K562 (cell line): ENCODE measurements around the gene SLC48A1. TPM values are rescaled to one million over a fixed set of nuclear protein-coding genes. Genes with fewer than 3 reads are reported as not detected.

ENCODE experiments used
- ARID1B ChIP-seq: fragments of 450-650 bp; IDR thresholded peaks from 2 replicates; pipeline ENCODE4 v1.6.1; 2016; ENCODE audit warnings: antibody characterized with exemption, mild to moderate bottlenecking, inconsistent platforms
- CBFA2T3 ChIP-seq: fragments of 450-650 bp; IDR thresholded peaks from 2 replicates; pipeline ENCODE4 v1.6.1; 2017
- ETS1 ChIP-seq: conservative IDR thresholded peaks from 2 replicates; pipeline ENCODE4 v1.6.1; 2011; ENCODE audit warnings: low read depth, mild to moderate bottlenecking, low read length; ENCODE audit not compliant: control insufficient read depth
- MYBL2 ChIP-seq, 2 experiments: fragments of 450-650 bp in 1 of 2; sonication (generic) in 1 of 2; formaldehyde crosslinking in 1 of 2; IDR thresholded peaks; 2 replicates each; pipeline versions ENCODE4 v1.6.1 to v1.8.1; 2017 to 2022; ENCODE audit warnings: borderline replicate concordance in 1 of 2, inconsistent platforms in 1 of 2, low read depth in 1 of 2, mild to moderate bottlenecking in 1 of 2, missing genetic modification reagents in 1 of 2, moderate library complexity in 1 of 2
- NRF1 ChIP-seq, 2 experiments: fragments of 450-650 bp; IDR thresholded peaks in 1 of 2; conservative IDR thresholded peaks in 1 of 2; 2 replicates each; pipeline ENCODE4 v1.6.1; 2014; ENCODE audit warnings: mild to moderate bottlenecking in 2 of 2
- RREB1 ChIP-seq: fragments of 250-450 bp; sonication (Bioruptor Pico); IDR thresholded peaks from 2 replicates; pipeline ENCODE4 v1.4.0; 2020
- SMAD4 ChIP-seq: fragments of 250-450 bp; sonication (Bioruptor Pico); conservative IDR thresholded peaks from 2 replicates; pipeline ENCODE4 v1.8.0; 2021; ENCODE audit warnings: inconsistent platforms, mild to moderate bottlenecking, moderate library complexity
- SMARCE1 ChIP-seq: fragments of 450-650 bp; IDR thresholded peaks from 2 replicates; pipeline ENCODE4 v1.7.1; 2016; ENCODE audit warnings: mild to moderate bottlenecking
- SREBF1 ChIP-seq: fragments of 150-350 bp; IDR thresholded peaks from 2 replicates; pipeline ENCODE4 v1.6.1; 2014; ENCODE audit warnings: antibody characterized with exemption, low read depth, low read length, borderline replicate concordance
- TAF7 ChIP-seq: fragments of 450-650 bp; IDR thresholded peaks from 2 replicates; pipeline ENCODE4 v1.6.1; 2016; ENCODE audit warnings: missing genetic modification characterization, missing compliant biosample characterization
- TCF7 ChIP-seq: sonication (generic); IDR thresholded peaks from 2 replicates; pipeline ENCODE4 v1.6.1; 2016; ENCODE audit warnings: antibody characterized with exemption, borderline replicate concordance
- TFE3 ChIP-seq: fragments of 450-650 bp; formaldehyde crosslinking; IDR thresholded peaks from 2 replicates; pipeline ENCODE4 v1.4.0; 2020; ENCODE audit warnings: mild to moderate bottlenecking, mixed read lengths
- ZBTB49 ChIP-seq: sonication (generic); formaldehyde crosslinking; IDR thresholded peaks from 2 replicates; pipeline ENCODE4 v1.8.0; 2022; ENCODE audit warnings: missing genetic modification reagents, mild to moderate bottlenecking, borderline replicate concordance
- ZFP1 ChIP-seq: fragments of 450-650 bp; formaldehyde crosslinking; IDR thresholded peaks from 2 replicates; pipeline ENCODE4 v1.4.0; 2020; ENCODE audit warnings: mild to moderate bottlenecking, mixed read lengths
- ZNF431 ChIP-seq: sonication (generic); formaldehyde crosslinking; IDR thresholded peaks from 2 replicates; pipeline ENCODE4 v1.8.0; 2022; ENCODE audit warnings: mild to moderate bottlenecking, missing genetic modification reagents
- ZNF696 ChIP-seq: fragments of 250-450 bp; sonication (Bioruptor Pico); conservative IDR thresholded peaks from 2 replicates; pipeline ENCODE4 v1.4.0; 2020; ENCODE audit warnings: mild to moderate bottlenecking, moderate library complexity
- polyA plus RNA-seq, 8 experiments: library from polyadenylated mRNA; depleted of rRNA in 4 of 8; stranded (reverse) in 5 of 8; unstranded in 3 of 8; fragments of >200 nt; fragmentation: Nextera tagmentation in 2 of 8; fragmentation: Illumina TruSeq in 1 of 8; extraction: Ambion mirVana in 2 of 8; extraction: Trizol in 1 of 8; gene quantifications; 2 replicates each; pipeline versions ENCODE4 v1.2.1 to v1.2.3, GENCODE V29; 2011 to 2014; ENCODE audit warnings: inconsistent platforms in 1 of 8, missing spikeins in 1 of 8
- total RNA-seq, 7 experiments: library from RNA; depleted of rRNA in 6 of 7; stranded (reverse); fragments of >200 nt in 6 of 7; fragmentation: Illumina TruSeq in 2 of 7; extraction: Trizol in 2 of 7; gene quantifications; 2 replicates each; pipeline versions ENCODE4 v1.2.1 to v1.2.3, GENCODE V29; 2011 to 2021; ENCODE audit warnings: low replicate concordance in 1 of 7

Gene SLC48A1
- total and polyA plus RNA-seq, 9 of the 15 experiments (the other 6 are each of a cell fraction or from before 2014, with no cell fraction given): 10.7 to 37.5 (median 18.7) TPM

GRCh38 chr12:47818467-47819137 is 45.6 kb downstream of the SLC48A1 start (continued):
- TF ChIP-seq ZNF431 (CRISPR knock-in tag) (0 out of 2 replicates have a peak, but pooled peaks have one; percentile 22), ZNF696 (CRISPR knock-in tag) (no peak), TAF7 (tag) (no peak), SMARCE1 (0 out of 2 replicates have a peak, but pooled peaks have one; percentile 20), CBFA2T3 (no peak), MYBL2 (IDR thresholded peaks at IDR 0.05; ENCODE audit: low read depth) (no peak), MYBL2 (CRISPR knock-in tag; IDR thresholded peaks at IDR 0.05; ENCODE audit: borderline replicate concordance) (no peak), TCF7 (no peak), ZBTB49 (CRISPR knock-in tag) (no peak), ARID1B (no peak), ZFP1 (CRISPR knock-in tag) (no peak), TFE3 (CRISPR knock-in tag) (no peak), SMAD4 (CRISPR knock-in tag) (no peak), ETS1 (no peak), NRF1 (conservative IDR thresholded peaks at IDR 0.05 in 1 of 2, IDR thresholded peaks at IDR 0.05 in 1 of 2) (peak in 1 of 2 experiments; percentile 12; a peak in 2 of 4 replicates), RREB1 (CRISPR knock-in tag) (no peak), SREBF1 (no peak)
